BE2C (cell line): Measurements from ENCODE around the gene P2RY13.

Experiments
- DNase-seq: peaks from one replicate; pipeline ENCODE4 v3.0.0-alpha.2; 2020
- H3K27me3 ChIP-seq: fragments of 250-450 bp; sonication (Bioruptor Pico); 2 replicates; pipeline ENCODE4 v1.5.1; 2020; ENCODE audit warnings: mild to moderate bottlenecking
- H3K36me3 ChIP-seq: fragments of 250-450 bp; sonication (Bioruptor Pico); 2 replicates; pipeline ENCODE4 v1.5.1; 2020; ENCODE audit warnings: mild to moderate bottlenecking
- H3K4me1 ChIP-seq: fragments of 250-450 bp; sonication (Bioruptor Pico); 2 replicates; pipeline ENCODE4 v1.5.1; 2020
- H3K4me3 ChIP-seq: 2 replicates; pipeline ENCODE4 v1.5.1; 2011; ENCODE audit warnings: low read depth, low read length
- H3K9me3 ChIP-seq: fragments of 250-450 bp; sonication (Bioruptor Pico); 2 replicates; pipeline ENCODE4 v1.5.1; 2020
- CTCF ChIP-seq: IDR thresholded peaks from 2 replicates; pipeline ENCODE4 v1.5.1; 2012; ENCODE audit warnings: mild to moderate bottlenecking, low read depth, low read length

P2RY13 gene

GRCh38 chr3:151314137-151314536 is 15.2 kb downstream of the P2RY13 start:
- Histone ChIP-seq H3K4me1 (no peaks in the 10 kb centered on the region), H3K9me3 (no peaks in the 10 kb centered on the region), H3K27me3 (no peaks in the 10 kb centered on the region), H3K36me3 (no peaks in the 10 kb centered on the region), H3K4me3 (no peak overlapping the region)
- DNase-seq, result no peak
- TF ChIP-seq CTCF, result no peak

GRCh38 chr3:151312972-151313371 is 16.4 kb downstream of the P2RY13 start:
- Histone ChIP-seq H3K36me3 (no peaks in the 10 kb centered on the region), H3K9me3 (no peaks in the 10 kb centered on the region), H3K4me1 (no peaks in the 10 kb centered on the region), H3K27me3 (no peaks in the 10 kb centered on the region), H3K4me3 (no peak overlapping the region)
- TF ChIP-seq CTCF, result no peak
- no peak for DNase-seq

- Histone ChIP-seq H3K9me3 (no peaks in the 10 kb centered on the region), H3K4me3 (no peak overlapping the region), H3K36me3 (no peaks in the 10 kb centered on the region), H3K27me3 (no peaks in the 10 kb centered on the region), H3K4me1 (no peaks in the 10 kb centered on the region)
- no peak for TF ChIP-seq CTCF
- DNase-seq, result no peak
Observed at GRCh38 chr3:151309566-151309965, 19.8 kb downstream of the P2RY13 start.

GRCh38 chr3:151307583-151308488 is 21.5 kb downstream of the P2RY13 start:
- no peak for TF ChIP-seq CTCF
- no peaks in the 10 kb centered on the region for H3K4me1 ChIP-seq
- DNase-seq, result no peak

GRCh38 chr3:151307131-151307530 is 22.2 kb downstream of the P2RY13 start:
- no peaks in the 10 kb centered on the region for H3K27me3 ChIP-seq
- no peak for TF ChIP-seq CTCF
- no peaks in the 10 kb centered on the region for H3K36me3 ChIP-seq
- DNase-seq, result no peak
- no peaks in the 10 kb centered on the region for H3K4me1 ChIP-seq
- no peak overlapping the region for H3K4me3 ChIP-seq
- no peaks in the 10 kb centered on the region for H3K9me3 ChIP-seq

More at GRCh38 chr3:151307583-151308488, 21.5 kb downstream of the P2RY13 start:
- H3K9me3 ChIP-seq, result no peaks in the 10 kb centered on the region
- H3K4me3 ChIP-seq, result no peak overlapping the region
- H3K27me3 ChIP-seq, result no peaks in the 10 kb centered on the region
- H3K36me3 ChIP-seq, result no peaks in the 10 kb centered on the region

- Histone ChIP-seq H3K9me3 (no peaks in the 10 kb centered on the region), H3K4me1 (no peaks in the 10 kb centered on the region)
- no peak for TF ChIP-seq CTCF
Observed at GRCh38 chr3:151306168-151306810, 23.1 kb downstream of the P2RY13 start.

More at GRCh38 chr3:151306168-151306810, 23.1 kb downstream of the P2RY13 start:
- no peak overlapping the region for H3K4me3 ChIP-seq
- H3K36me3 ChIP-seq, result no peaks in the 10 kb centered on the region
- H3K27me3 ChIP-seq, result no peaks in the 10 kb centered on the region
- no peak for DNase-seq
